ENCODE data around the gene POU2F2. TPM values are rescaled to one million over a fixed set of nuclear protein-coding genes. Genes with fewer than 3 reads are reported as not detected.

Gene POU2F2
- total RNA-seq, 1 experiment from 2014 or later, result 5.4 TPM

- DNase-seq (ENCODE audit: low read depth), result no peak
These were observed 51.4 kb downstream of the POU2F2 start for GRCh38 chr19:42080764-42081375.

- DNase-seq (ENCODE audit: low read depth), result no peak
These were observed 52.1 kb downstream of the POU2F2 start for GRCh38 chr19:42079886-42080763.

GRCh38 chr19:42079276-42079669, 53.0 kb downstream of the POU2F2 start:
- DNase-seq (ENCODE audit: low read depth), result peak; percentile 37

GRCh38 chr19:42078538-42079275, 53.5 kb downstream of the POU2F2 start:
- no peak for DNase-seq (ENCODE audit: low read depth)

GRCh38 chr19:42078058-42078457, 54.2 kb downstream of the POU2F2 start:
- no peak for DNase-seq (ENCODE audit: low read depth)

- DNase-seq (ENCODE audit: low read depth), result no peak
These were observed 55.8 kb downstream of the POU2F2 start for GRCh38 chr19:42076380-42076944.

- peak; percentile 99 for DNase-seq (ENCODE audit: low read depth)
These were observed 56.4 kb downstream of the POU2F2 start, which contains the start of gene ZNF574 for GRCh38 chr19:42075616-42076379. Gene ZNF574, plus strand, starts transcription at chr19:42076166. Its CDS starts 2,441 bp downstream, at chr19:42078607.

GRCh38 chr19:42075364-42075615, 57.0 kb downstream of the POU2F2 start:
- DNase-seq (ENCODE audit: low read depth), result no peak

GRCh38 chr19:42074513-42075363, 57.5 kb downstream of the POU2F2 start:
- no peak for DNase-seq (ENCODE audit: low read depth)

GRCh38 chr19:42071247-42071646, 61.0 kb downstream of the POU2F2 start:
- no peak for DNase-seq (ENCODE audit: low read depth)

GRCh38 chr19:42069619-42070351, 62.5 kb downstream of the POU2F2 start, which contains the start of gene GRIK5:
Gene GRIK5, minus strand, starts transcription at chr19:42070206. Its CDS starts 4,436 bp downstream, at chr19:42065770.
- DNase-seq (ENCODE audit: low read depth), result no peak

GRCh38 chr19:42068756-42069571, 63.3 kb downstream of the POU2F2 start:
- no peak for DNase-seq (ENCODE audit: low read depth)

- no peak for DNase-seq (ENCODE audit: low read depth)
These were observed 63.9 kb downstream of the POU2F2 start for GRCh38 chr19:42068361-42068755.

GRCh38 chr19:42067315-42067888, 64.8 kb downstream of the POU2F2 start:
- DNase-seq (ENCODE audit: low read depth), result no peak

- DNase-seq (ENCODE audit: low read depth), result peak; percentile 55
These were observed 66.0 kb downstream of the POU2F2 start for GRCh38 chr19:42066075-42066754.

GRCh38 chr19:42065511-42065910, 66.7 kb downstream of the POU2F2 start:
- no peak for DNase-seq (ENCODE audit: low read depth)

GRCh38 chr19:42065051-42065450, 67.2 kb downstream of the POU2F2 start:
- no peak for DNase-seq (ENCODE audit: low read depth)
